Uterus (tissue), 2 donors: ENCODE measurements around the gene TMEM255B.
"Not testable (repeated sequence)": the region's sequence is repeated elsewhere in the genome, so short reads cannot be mapped to it uniquely, and the experiment has no call there.

Source experiments
- POLR2A ChIP-seq, 2 donors: fragments of 450-650 bp; IDR thresholded peaks; one replicate each; pipeline ENCODE4 v1.6.1; 2016; ENCODE audit warnings: antibody characterized with exemption in 2 of 2, mild to moderate bottlenecking in 1 of 2, moderate library complexity in 1 of 2
- TF ChIP-seq, protein P1 (sequence below), 4 experiments: fragments of 200-600 bp in 2 of 4; fragments of 450-650 bp in 2 of 4; sonication (generic) in 2 of 4; IDR thresholded peaks; one replicate each; pipeline ENCODE4 v1.5.1; 2016 to 2019; ENCODE audit warnings: antibody characterized with exemption in 4 of 4, mild to moderate bottlenecking in 2 of 4, moderate library complexity in 1 of 4

DNA sequence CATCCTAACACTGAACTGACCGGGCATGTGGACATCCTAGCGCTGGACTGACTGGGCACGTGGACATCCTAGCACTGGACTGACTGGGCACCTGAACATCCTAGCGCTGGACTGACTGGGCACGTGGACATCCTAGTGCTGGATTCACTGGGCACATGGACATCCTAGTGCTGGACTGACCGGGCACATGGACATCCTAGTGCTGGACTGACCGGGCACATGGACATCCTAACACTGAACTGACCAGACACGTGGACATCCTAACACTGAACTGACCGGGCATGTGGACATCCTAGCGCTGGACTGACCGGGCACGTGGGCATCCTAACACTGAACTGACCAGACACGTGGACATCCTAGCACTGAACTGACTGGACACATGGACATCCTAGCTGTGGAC lies 30.9 kb downstream of the TMEM255B start:
- TF ChIP-seq, protein P1, sequence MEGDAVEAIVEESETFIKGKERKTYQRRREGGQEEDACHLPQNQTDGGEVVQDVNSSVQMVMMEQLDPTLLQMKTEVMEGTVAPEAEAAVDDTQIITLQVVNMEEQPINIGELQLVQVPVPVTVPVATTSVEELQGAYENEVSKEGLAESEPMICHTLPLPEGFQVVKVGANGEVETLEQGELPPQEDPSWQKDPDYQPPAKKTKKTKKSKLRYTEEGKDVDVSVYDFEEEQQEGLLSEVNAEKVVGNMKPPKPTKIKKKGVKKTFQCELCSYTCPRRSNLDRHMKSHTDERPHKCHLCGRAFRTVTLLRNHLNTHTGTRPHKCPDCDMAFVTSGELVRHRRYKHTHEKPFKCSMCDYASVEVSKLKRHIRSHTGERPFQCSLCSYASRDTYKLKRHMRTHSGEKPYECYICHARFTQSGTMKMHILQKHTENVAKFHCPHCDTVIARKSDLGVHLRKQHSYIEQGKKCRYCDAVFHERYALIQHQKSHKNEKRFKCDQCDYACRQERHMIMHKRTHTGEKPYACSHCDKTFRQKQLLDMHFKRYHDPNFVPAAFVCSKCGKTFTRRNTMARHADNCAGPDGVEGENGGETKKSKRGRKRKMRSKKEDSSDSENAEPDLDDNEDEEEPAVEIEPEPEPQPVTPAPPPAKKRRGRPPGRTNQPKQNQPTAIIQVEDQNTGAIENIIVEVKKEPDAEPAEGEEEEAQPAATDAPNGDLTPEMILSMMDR (IDR thresholded peaks at IDR 0.05) = not testable (repeated sequence)
- not testable (repeated sequence) for TF ChIP-seq POLR2A (IDR thresholded peaks at IDR 0.05)
